ENCODE measurements around the gene HOXC6. TPM values are rescaled to one million over a fixed set of nuclear protein-coding genes. Genes with fewer than 3 reads are reported as not detected.

HOXC6 gene
- total RNA-seq, 1 donor from 2014 or later: not detected

GRCh38 chr12:54009171-54010052, 18.8 kb upstream of the HOXC6 start:
- no peak overlapping the region for H3K27ac ChIP-seq
- H3K4me3 ChIP-seq: peak overlapping the region; percentile 10 to 34
- H3K36me3 ChIP-seq: no peaks in the 10 kb centered on the region
- no peak for TF ChIP-seq POLR2A (IDR thresholded peaks at IDR 0.05)
- no peak for TF ChIP-seq POLR2AphosphoS5 (IDR thresholded peaks at IDR 0.05; ENCODE audit: insufficient read depth in 1 of 2, low read depth in 1 of 2)
- no peak for TF ChIP-seq CTCF (IDR thresholded peaks at IDR 0.05)
- intact Hi-C loops (cut with DNase I): loop anchor here (5.0 kb wide), 1 partner anchor 198 kb away; no protein-coding TSS in a partner anchor
- peaks cover 20% of the 10 kb centered on the region for H3K4me1 ChIP-seq
- peaks cover 21% of the 10 kb centered on the region for H3K27me3 ChIP-seq
- DNase-seq (ENCODE audit: extremely low spot score in 2 of 2): no peak
- H3K9me3 ChIP-seq: no peaks in the 10 kb centered on the region

- intact Hi-C loops (cut with DNase I): no loop called here
- H3K4me3 ChIP-seq: no peak overlapping the region
Measured at GRCh38 chr12:54010053-54010971, 17.9 kb upstream of the HOXC6 start.

GRCh38 chr12:54010972-54011664, 17.1 kb upstream of the HOXC6 start:
- intact Hi-C loops (cut with DNase I): no loop called here
- DNase-seq (ENCODE audit: extremely low spot score in 2 of 2): no peak
- no peaks in the 10 kb centered on the region for H3K36me3 ChIP-seq
- H3K27ac ChIP-seq: no peak overlapping the region
- peaks cover 28% of the 10 kb centered on the region for H3K27me3 ChIP-seq
- peaks cover 22% of the 10 kb centered on the region for H3K4me1 ChIP-seq
- no peak overlapping the region for H3K4me3 ChIP-seq
- TF ChIP-seq POLR2AphosphoS5 (IDR thresholded peaks at IDR 0.05; ENCODE audit: insufficient read depth in 1 of 2, low read depth in 1 of 2) (no peak), CTCF (IDR thresholded peaks at IDR 0.05) (no peak), POLR2A (IDR thresholded peaks at IDR 0.05) (no peak)
- H3K9me3 ChIP-seq: no peaks in the 10 kb centered on the region

More at GRCh38 chr12:54010053-54010971, 17.9 kb upstream of the HOXC6 start:
- H3K9me3 ChIP-seq: no peaks in the 10 kb centered on the region
- no peaks in the 10 kb centered on the region for H3K36me3 ChIP-seq
- TF ChIP-seq POLR2A (IDR thresholded peaks at IDR 0.05): no peak
- TF ChIP-seq CTCF (IDR thresholded peaks at IDR 0.05): no peak
- no peak for TF ChIP-seq POLR2AphosphoS5 (IDR thresholded peaks at IDR 0.05; ENCODE audit: insufficient read depth in 1 of 2, low read depth in 1 of 2)
- peaks cover 21% of the 10 kb centered on the region for H3K27me3 ChIP-seq
- no peak overlapping the region for H3K27ac ChIP-seq
- H3K4me1 ChIP-seq: peaks cover 22% of the 10 kb centered on the region
- DNase-seq (ENCODE audit: extremely low spot score in 2 of 2): no peak

DNA sequence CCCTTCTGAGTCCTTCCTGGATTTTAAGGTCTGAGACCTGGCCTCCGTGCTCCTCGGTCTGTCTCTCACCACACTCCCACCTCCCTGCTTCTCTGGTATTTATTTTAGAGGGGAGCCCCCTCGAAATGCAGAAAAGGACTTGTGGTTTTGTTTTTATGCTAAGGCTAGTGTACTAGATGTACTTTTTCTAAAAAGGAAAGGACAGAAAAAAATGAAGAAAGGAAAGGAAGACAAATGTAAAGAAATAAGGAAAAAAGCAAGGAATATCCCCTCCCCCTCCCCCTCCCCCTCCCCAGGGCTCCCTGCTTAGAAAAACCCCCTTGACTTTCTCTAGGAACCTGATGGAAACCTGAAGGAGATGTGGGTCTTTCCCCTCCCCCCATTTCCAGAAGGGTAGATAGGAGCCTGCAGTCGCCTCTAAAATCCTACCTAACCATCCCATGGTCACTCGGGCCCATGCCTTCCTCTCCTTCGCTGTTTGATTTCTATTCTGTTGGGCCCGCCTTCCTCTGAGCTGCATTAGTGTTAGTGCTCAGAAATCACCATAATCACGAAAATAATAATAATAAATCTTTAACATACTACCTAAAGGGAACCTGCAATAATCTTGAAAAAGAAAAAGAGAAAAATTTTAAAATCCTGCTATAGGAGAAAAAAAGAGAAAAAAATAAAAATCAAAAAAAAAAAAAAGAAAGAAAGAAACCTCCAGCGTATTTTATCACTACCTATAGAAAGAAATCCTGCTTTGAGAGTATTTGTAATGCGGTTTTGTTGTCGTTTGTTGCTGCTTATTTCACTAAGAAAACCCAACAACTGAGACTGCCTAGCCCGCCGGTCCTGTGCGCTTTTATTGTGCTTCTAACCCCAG, 16.3 kb upstream of the HOXC6 start:
- H3K27ac ChIP-seq: no peak overlapping the region
- H3K4me1 ChIP-seq: peaks cover 22% of the 10 kb centered on the region
- TF ChIP-seq POLR2A (IDR thresholded peaks at IDR 0.05) (no peak), POLR2AphosphoS5 (IDR thresholded peaks at IDR 0.05; ENCODE audit: insufficient read depth in 1 of 2, low read depth in 1 of 2) (no peak), CTCF (IDR thresholded peaks at IDR 0.05) (no peak)
- H3K27me3 ChIP-seq: peaks cover 32% of the 10 kb centered on the region
- DNase-seq (ENCODE audit: extremely low spot score in 2 of 2): no peak
- H3K9me3 ChIP-seq: no peaks in the 10 kb centered on the region
- intact Hi-C loops (cut with DNase I): no loop called here
- H3K36me3 ChIP-seq: no peaks in the 10 kb centered on the region
- H3K4me3 ChIP-seq: no peak overlapping the region
